Activated CD4-positive, alpha-beta T cell treated with anti-CD3 and anti-CD28 coated beads for 24 hours (primary cell): ENCODE results near the gene CACUL1.

ENCODE experiments used
- DNase-seq, 2 donors: peaks; one replicate each; pipeline ENCODE4 v3.0.0-alpha.2; 2020; ENCODE audit warnings: low read depth in 2 of 2

CACUL1 gene

GRCh38 chr10:118732245-118733165 is 22.3 kb downstream of the CACUL1 start:
- DNase-seq, result no peak

- no peak for DNase-seq
These were observed 23.9 kb downstream of the CACUL1 start for GRCh38 chr10:118730756-118731456.

GRCh38 chr10:118729641-118730258 is 25.0 kb downstream of the CACUL1 start:
- no peak for DNase-seq

- DNase-seq, result no peak
These were observed 25.6 kb downstream of the CACUL1 start for GRCh38 chr10:118729200-118729599.

GRCh38 chr10:118725886-118726500 is 28.8 kb downstream of the CACUL1 start:
- DNase-seq, result no peak

GRCh38 chr10:118723466-118723865 is 31.3 kb downstream of the CACUL1 start:
- DNase-seq, result no peak

- no peak for DNase-seq
These were observed 33.3 kb downstream of the CACUL1 start for GRCh38 chr10:118721539-118721876.

GRCh38 chr10:118720685-118721538 is 33.9 kb downstream of the CACUL1 start:
- DNase-seq, result peak; percentile 35 to 60

- DNase-seq, result no peak
These were observed 40.4 kb downstream of the CACUL1 start for GRCh38 chr10:118714366-118714765.

- DNase-seq, result no peak
These were observed 41.7 kb downstream of the CACUL1 start for GRCh38 chr10:118712930-118713634.

- DNase-seq, result no peak
These were observed 42.7 kb downstream of the CACUL1 start for GRCh38 chr10:118712080-118712479.

GRCh38 chr10:118710487-118710886 is 44.3 kb downstream of the CACUL1 start:
- no peak for DNase-seq

- DNase-seq, result no peak
These were observed 46.2 kb downstream of the CACUL1 start for GRCh38 chr10:118708571-118708970.

GRCh38 chr10:118704711-118705110 is 50.1 kb downstream of the CACUL1 start:
- DNase-seq, result no peak

- DNase-seq, result no peak
These were observed 53.0 kb downstream of the CACUL1 start for GRCh38 chr10:118701529-118702323.

- peak; percentile 57 to 58 for DNase-seq
These were observed 56.3 kb downstream of the CACUL1 start for GRCh38 chr10:118698421-118698820.

GRCh38 chr10:118694848-118695247 is 59.9 kb downstream of the CACUL1 start:
- DNase-seq, result no peak

GRCh38 chr10:118692872-118693271 is 61.9 kb downstream of the CACUL1 start:
- DNase-seq, result no peak

- DNase-seq, result no peak
These were observed 65.5 kb downstream of the CACUL1 start for GRCh38 chr10:118689070-118689858.
